CD4-positive, alpha-beta T cell treated with Interleukin-6 for 4 hours (primary cell): ENCODE results near the gene AACS.
"Not testable (repeated sequence)": the region's sequence is repeated elsewhere in the genome, so short reads cannot be mapped to it uniquely, and the experiment has no call there.

Experiments used
- DNase-seq: peaks from one replicate; pipeline ENCODE4 v3.0.0-alpha.2; 2020; ENCODE audit warnings: mixed read lengths

AACS gene

GRCh38 chr12:125125271-125125670, 60.0 kb downstream of the AACS start:
- DNase-seq = no peak

DNA sequence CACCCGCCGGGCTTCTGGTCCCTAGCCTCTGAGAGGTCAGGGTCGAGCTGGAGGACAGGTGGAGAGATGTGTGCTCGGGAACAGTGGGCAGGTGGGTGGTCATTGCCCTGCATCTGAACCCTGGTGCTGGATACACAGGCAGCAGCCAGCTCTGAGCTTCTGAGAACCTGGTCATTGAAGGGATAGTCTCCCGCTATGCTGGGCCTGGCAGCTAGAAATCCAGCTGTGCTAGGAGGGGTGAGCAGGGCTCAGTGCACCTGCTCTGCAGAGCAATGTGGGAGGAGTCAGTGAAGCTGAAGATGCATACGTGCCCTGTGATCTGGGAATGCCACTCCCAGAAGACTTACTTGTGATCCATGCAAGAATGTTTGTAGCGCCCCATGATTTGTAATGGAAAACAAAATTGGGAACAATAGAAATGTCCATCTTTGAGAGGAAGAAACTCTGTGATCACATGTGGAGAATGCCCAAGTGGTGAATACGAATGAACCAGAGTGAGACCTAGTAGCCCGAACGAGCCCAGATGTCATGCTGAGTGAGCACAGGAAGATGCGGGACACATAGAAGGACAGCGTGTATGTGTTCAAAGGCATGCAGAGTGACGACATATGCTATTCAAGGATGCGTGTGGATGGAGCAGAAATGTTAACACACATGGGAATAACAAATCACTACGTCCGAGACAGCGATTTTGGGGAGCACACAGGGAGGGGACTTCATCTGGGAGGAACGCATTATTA, 63.4 kb downstream of the AACS start:
- no peak for DNase-seq

GRCh38 chr12:125129179-125129571, 63.9 kb downstream of the AACS start:
- no peak for DNase-seq

GRCh38 chr12:125129591-125130255, 64.5 kb downstream of the AACS start:
- no peak for DNase-seq

DNA sequence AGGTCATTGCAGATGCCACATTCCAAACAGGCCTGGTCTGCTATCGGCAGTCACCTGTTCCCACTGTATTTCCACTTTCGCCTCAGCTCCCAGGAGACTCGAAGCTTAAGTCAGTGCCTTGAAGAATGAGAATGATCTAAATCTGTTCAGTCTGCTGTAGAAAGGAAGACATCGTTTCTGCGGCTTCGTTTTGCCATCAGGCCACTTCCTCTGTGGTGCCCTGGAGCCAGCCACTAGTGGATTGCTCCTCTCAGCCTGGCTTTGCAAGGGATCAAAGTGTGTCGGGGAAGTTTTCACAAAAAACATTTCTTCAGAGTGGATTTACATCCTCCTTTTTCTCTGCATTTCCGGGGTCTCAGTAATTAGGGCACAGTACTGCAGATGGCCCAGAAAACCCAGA, 66.7 kb downstream of the AACS start:
- no peak for DNase-seq

- DNase-seq = no peak
Measured at GRCh38 chr12:125132698-125133400, 67.6 kb downstream of the AACS start.

GRCh38 chr12:125133616-125134015, 68.4 kb downstream of the AACS start:
- no peak for DNase-seq

DNA sequence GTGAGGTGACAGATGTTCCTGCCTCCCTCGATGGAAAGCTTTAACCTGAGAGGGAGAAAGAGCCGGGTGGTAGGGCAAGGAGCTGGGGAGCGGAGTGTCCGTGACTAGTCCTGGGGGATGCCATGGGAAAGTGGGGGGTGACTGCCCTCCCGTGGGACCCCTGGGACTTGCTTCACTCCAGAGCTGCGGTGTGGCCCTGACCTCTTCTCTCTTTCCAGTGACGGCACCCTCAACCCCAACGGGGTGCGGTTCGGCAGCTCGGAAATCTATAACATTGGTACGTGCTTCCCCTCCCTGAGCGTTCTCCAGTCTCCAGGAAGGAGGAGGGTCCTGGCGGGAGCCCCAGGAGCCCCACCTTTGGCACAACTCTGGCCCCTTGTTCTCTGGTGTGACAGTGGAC, 69.3 kb downstream of the AACS start:
- DNase-seq = no peak

GRCh38 chr12:125135906-125136305, 70.7 kb downstream of the AACS start:
- DNase-seq = no peak

DNA sequence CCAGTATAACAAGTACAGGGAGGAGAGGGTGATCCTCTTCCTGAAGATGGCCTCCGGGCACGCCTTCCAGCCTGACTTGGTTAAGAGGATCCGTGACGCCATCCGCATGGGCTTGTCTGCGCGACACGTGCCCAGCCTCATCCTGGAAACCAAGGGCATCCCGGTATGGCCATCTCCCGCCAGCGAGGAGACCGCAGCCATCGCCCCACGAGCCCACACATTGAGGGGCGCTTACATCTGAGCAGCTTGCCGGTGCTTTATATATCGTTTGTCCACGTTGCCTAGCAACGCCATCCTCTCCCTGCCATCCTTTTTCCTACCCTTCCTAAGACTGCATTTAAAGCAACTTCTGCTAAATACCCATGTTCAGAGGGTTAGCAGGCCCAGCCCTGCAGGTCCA, 71.5 kb downstream of the AACS start:
- no peak for DNase-seq

DNA sequence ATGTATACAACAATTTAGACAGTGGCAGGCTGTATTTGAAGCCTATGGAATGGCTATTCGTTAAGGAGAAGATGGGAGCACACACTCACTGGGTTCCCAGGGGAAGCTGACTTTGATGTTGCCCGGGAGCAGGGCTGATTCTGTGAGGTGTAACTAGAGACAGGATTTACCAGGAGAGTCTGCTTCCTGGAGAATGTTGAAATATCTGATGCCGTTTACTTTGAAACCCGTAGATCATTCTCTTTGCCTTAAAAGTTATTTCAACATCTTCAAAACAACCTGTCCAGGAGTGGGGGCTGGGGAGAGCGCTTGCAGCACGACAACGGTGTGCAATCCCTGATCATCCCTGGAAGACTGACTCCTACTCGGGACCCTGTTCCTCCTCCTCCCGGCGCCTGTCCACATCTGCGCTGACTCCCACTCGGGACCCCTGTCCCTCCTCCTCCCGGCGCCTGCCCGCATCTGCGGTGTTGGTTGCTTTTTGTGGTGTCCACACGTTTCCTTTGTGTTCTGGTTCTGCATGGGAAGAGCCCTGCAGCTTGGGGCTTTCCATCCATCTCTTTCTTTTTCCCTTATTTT, 72.6 kb downstream of the AACS start:
- no peak for DNase-seq

- no peak for DNase-seq
Measured at GRCh38 chr12:125140279-125141209, 75.3 kb downstream of the AACS start.

- DNase-seq = not testable (repeated sequence)
Measured at GRCh38 chr12:125141210-125141573, 76.0 kb downstream of the AACS start.

DNA sequence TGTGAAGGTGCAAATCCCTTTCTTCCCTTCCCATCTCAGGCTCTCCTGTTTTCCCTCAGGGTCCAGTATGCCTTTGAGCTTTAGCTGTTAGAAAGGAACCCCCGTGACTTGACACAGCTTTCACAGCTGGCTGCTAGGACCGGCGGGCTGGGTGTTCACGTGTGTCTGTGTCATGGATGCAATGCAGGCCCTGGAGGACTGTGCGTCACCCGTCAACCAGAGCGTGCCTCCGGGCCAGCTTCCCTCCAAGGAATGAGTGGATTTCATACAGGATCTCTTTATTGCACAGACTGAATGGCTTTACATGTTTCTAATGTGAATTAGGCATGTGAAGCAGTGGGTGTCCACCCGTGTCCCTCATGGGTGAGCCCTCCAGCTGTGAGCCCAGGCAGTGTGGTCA, 77.4 kb downstream of the AACS start:
- no peak for DNase-seq

GRCh38 chr12:125143491-125143890, 78.3 kb downstream of the AACS start:
- no peak for DNase-seq

- DNase-seq = no peak
Measured at GRCh38 chr12:125145196-125145595, 80.0 kb downstream of the AACS start.

GRCh38 chr12:125148316-125148715, 83.1 kb downstream of the AACS start:
- no peak for DNase-seq

GRCh38 chr12:125149160-125150108, 84.2 kb downstream of the AACS start:
- no peak for DNase-seq

- DNase-seq = no peak
Measured at GRCh38 chr12:125151284-125151683, 86.0 kb downstream of the AACS start.

- no peak for DNase-seq
Measured at GRCh38 chr12:125152463-125152862, 87.2 kb downstream of the AACS start.

DNA sequence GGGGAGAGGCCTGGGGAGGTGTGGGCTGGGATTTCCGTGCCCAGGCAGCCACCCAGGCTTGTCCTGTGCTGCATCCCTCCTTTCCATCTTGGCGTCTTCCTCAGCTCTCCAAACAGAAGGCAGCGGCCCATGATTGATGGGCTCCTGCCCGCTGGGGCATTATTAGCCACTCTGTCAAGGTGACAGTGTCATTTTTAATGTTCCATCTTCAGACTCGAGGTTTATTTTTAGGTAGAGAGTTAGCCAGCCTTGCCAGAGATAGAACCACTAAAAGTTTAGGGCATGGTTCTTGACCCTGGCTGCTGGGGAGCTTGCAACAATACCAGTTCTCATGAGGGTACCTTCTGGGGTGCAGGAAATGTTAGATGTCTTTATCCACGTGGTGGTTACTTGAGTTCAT, 90.1 kb downstream of the AACS start:
- DNase-seq = no peak
